Transverse colon (tissue), 4 donors: ENCODE results near the gene PCCA. TPM values are rescaled to one million over a fixed set of nuclear protein-coding genes. Genes with fewer than 3 reads are reported as not detected.

Experiments
- DNase-seq: peaks from one replicate; pipeline ENCODE4 v3.0.0-alpha.2; 2019
- H3K27ac ChIP-seq, 4 donors: fragments of 200-600 bp; sonication (generic); 2 replicates each; pipeline ENCODE4 v1.5.1; 2016 to 2018; ENCODE audit warnings: inconsistent platforms in 4 of 4
- H3K27me3 ChIP-seq: fragments of 200-600 bp; sonication (generic); 2 replicates; pipeline ENCODE4 v1.5.1; 2017; ENCODE audit warnings: inconsistent platforms
- H3K36me3 ChIP-seq, 4 donors: fragments of 200-600 bp; sonication (generic); 2 replicates each; pipeline ENCODE4 v1.5.1; 2017 to 2019; ENCODE audit warnings: inconsistent platforms in 4 of 4
- H3K4me1 ChIP-seq, 4 donors: fragments of 200-600 bp; sonication (generic); 2 replicates each; pipeline ENCODE4 v1.5.1; 2017 to 2020; ENCODE audit warnings: inconsistent platforms in 4 of 4
- H3K4me3 ChIP-seq, 4 donors: fragments of 200-600 bp; sonication (generic); 1 replicate in 1 of 4; 2 replicates in 3 of 4; pipeline versions ENCODE4 v1.5.1 to v1.6.1; 2017 to 2019; ENCODE audit warnings: inconsistent platforms in 4 of 4
- H3K9me3 ChIP-seq, 2 donors: fragments of 200-600 bp; sonication (generic); 2 replicates each; pipeline ENCODE4 v1.5.1; 2017 to 2019; ENCODE audit warnings: inconsistent platforms in 2 of 2
- EP300 ChIP-seq: sonication (generic); formaldehyde crosslinking; IDR thresholded peaks from one replicate; pipeline ENCODE4 v1.6.1; 2017; ENCODE audit warnings: antibody characterized with exemption, low read depth
- POLR2A ChIP-seq: fragments of 450-650 bp; IDR thresholded peaks from one replicate; pipeline ENCODE4 v1.6.1; 2016; ENCODE audit warnings: antibody characterized with exemption, mild to moderate bottlenecking, moderate library complexity
- POLR2AphosphoS5 ChIP-seq, 3 donors: sonication (generic); formaldehyde crosslinking; IDR thresholded peaks; one replicate each; pipeline ENCODE4 v1.6.1; 2016; ENCODE audit warnings: antibody characterized with exemption in 3 of 3
- WGBS, 2 donors: methylation state at CpG; one replicate each; pipeline ENCODE4 v1.1.5; 2018; ENCODE audit warnings: low coverage in 1 of 2; 5-methylcytosine and 5-hydroxymethylcytosine counted together
- in situ Hi-C, 4 donors: fragments of 200-750 bp; cut with MboI; loops; one replicate each; pipeline versions ENCODE4 v1.15.0 to v1.15.1; 2017; ENCODE audit warnings: low sequenced_read_pairs in 3 of 4, low pct_ligation_motif_present in 1 of 4, low pct_unique_long_range_greater_than_20kb in 1 of 4
- intact Hi-C: fragments of 100-400 bp; cut with DNase I; formaldehyde crosslinking; loops from one replicate; pipeline ENCODE4 v1.15.1; 2023; ENCODE audit warnings: low total_unique reads
- total RNA-seq, 4 donors: library from RNA; depleted of rRNA; stranded (reverse); fragments of >200 nt; gene quantifications; one replicate each; pipeline ENCODE4 v1.1.0, GENCODE V29; 2016
- TF ChIP-seq, protein P1 (sequence below), 5 experiments: fragments of 200-600 bp in 3 of 5; fragments of 450-650 bp in 2 of 5; sonication (generic) in 3 of 5; IDR thresholded peaks; 1 replicate in 2 of 5; 2 replicates in 3 of 5; pipeline ENCODE4 v1.5.1; 2016 to 2017; ENCODE audit warnings: antibody characterized with exemption in 5 of 5, inconsistent platforms in 3 of 5, mild to moderate bottlenecking in 2 of 5, moderate library complexity in 1 of 5

Gene PCCA
- total RNA-seq, 4 donors from 2014 or later, result 13.1 to 87.8 (median 74.6) TPM

DNA sequence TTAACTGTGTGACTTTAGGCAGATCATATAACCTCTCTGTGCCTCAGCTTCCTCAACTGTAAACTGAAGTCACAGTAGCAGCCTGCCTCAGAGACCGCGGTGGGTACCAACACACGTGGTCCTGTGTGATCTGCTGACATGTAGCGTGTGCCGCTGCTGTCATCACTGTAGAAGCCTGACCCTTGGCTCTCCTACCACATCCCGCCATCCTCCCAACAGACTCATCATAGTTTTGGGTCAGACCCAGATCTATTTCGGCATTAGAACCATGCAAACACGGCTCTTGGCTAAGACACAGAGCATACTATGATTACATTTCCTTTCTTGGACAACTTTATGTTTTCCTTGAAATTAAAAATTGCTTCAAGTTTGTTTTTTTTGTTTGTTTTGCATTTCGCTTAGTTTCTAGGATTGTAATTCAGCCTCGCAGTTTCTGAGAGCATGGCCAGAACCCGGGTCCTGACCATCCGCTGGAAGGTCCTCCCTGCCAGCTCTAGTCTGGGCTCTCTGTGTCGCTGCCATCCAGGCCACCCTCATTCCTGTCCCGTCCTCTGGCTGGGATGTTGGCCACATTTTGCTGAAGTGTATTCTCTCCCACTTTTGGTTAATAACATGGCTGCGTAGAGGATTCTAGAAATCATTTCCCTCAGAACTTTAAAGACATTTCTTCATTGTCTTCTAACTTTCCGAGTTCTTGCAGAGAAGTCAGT lies 446.7 kb downstream of the PCCA start:
- intact Hi-C loops, result no loop called here
- in situ Hi-C loops, result no loop called here
- Histone ChIP-seq H3K36me3 (peaks cover 0 to 5% (median 0%) of the 10 kb centered on the region in 4 donors), H3K4me3 (no peak overlapping the region), H3K9me3 (no peaks in the 10 kb centered on the region), H3K4me1 (no peaks in the 10 kb centered on the region), H3K27me3 (no peaks in the 10 kb centered on the region), H3K27ac (no peak overlapping the region)
- DNase-seq, result no peak
- TF ChIP-seq, protein P1, sequence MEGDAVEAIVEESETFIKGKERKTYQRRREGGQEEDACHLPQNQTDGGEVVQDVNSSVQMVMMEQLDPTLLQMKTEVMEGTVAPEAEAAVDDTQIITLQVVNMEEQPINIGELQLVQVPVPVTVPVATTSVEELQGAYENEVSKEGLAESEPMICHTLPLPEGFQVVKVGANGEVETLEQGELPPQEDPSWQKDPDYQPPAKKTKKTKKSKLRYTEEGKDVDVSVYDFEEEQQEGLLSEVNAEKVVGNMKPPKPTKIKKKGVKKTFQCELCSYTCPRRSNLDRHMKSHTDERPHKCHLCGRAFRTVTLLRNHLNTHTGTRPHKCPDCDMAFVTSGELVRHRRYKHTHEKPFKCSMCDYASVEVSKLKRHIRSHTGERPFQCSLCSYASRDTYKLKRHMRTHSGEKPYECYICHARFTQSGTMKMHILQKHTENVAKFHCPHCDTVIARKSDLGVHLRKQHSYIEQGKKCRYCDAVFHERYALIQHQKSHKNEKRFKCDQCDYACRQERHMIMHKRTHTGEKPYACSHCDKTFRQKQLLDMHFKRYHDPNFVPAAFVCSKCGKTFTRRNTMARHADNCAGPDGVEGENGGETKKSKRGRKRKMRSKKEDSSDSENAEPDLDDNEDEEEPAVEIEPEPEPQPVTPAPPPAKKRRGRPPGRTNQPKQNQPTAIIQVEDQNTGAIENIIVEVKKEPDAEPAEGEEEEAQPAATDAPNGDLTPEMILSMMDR (IDR thresholded peaks at IDR 0.05), result no peak
- 86 to 92% methylated on average over 16 of the region's 16 CpGs for WGBS, 2 donors

DNA sequence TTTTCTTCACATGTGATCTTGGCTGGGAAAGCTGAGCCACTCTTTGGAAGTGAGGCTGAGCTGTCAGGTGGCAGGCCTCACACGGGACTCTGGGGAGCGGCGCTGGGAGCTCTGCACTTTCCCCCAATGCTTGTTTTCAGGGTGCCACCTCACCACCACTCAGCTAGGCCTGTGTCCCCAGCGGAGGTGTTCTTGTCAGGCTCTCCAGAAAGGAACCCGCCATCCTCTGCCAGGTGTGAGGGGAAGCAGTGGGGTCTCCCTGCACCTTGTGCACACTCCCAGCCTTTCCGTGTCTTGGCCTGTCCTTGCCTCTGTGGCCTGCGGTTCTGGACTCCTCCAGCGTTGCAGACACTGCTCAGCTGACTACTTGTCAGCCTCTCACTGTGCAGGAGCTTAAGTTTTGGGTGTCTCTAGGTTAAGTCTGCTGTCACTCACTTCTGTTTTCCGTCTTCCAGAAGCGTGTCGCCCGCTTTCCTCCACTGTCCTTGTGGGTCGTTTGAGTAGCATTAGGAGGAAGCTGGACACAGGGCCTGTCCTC lies 447.8 kb downstream of the PCCA start:
- H3K4me3 ChIP-seq, result no peak overlapping the region
- no peaks in the 10 kb centered on the region for H3K27me3 ChIP-seq
- in situ Hi-C loops (no loop called here), intact Hi-C loops (no loop called here)
- H3K4me1 ChIP-seq, result no peaks in the 10 kb centered on the region
- H3K36me3 ChIP-seq, result no peaks in the 10 kb centered on the region
- H3K27ac ChIP-seq, result no peak overlapping the region
- TF ChIP-seq, protein P1 (IDR thresholded peaks at IDR 0.05), result no peak
- TF ChIP-seq EP300, result no peak
- TF ChIP-seq POLR2AphosphoS5 (IDR thresholded peaks at IDR 0.05), result no peak
- TF ChIP-seq POLR2A, result no peak
- DNase-seq, result no peak
- 91 to 97% methylated on average over 6 to 13 of the region's 13 CpGs for WGBS, 2 donors
- no peaks in the 10 kb centered on the region for H3K9me3 ChIP-seq

DNA sequence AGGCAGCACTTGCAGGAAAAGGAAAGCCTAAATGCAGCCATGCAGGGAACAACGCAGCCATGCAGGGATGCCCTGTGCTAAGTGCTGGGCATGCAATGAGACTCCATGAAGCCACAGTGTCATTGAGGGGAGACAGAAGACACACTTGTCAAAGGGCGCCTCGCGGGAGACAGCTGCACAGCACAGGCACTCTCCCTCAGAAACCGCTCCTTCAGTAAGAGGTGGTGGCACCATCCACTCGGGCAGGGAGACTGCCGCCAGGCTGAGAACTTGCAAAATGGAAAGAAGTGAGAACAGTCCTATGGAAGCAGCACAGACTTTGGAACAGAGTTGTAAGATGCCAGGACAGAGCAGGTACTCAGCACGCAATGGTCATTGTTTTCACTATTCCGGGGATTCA lies 448.6 kb downstream of the PCCA start:
- TF ChIP-seq EP300 (no peak), POLR2AphosphoS5 (IDR thresholded peaks at IDR 0.05) (no peak), POLR2A (no peak)
- TF ChIP-seq, protein P1 (IDR thresholded peaks at IDR 0.05), result no peak
- H3K36me3 ChIP-seq, result no peaks in the 10 kb centered on the region
- in situ Hi-C loops (no loop called here), intact Hi-C loops (no loop called here)
- H3K27ac ChIP-seq, result no peak overlapping the region
- WGBS, 2 donors, result 88 to 94% methylated on average over 5 to 9 of the region's 9 CpGs
- no peak overlapping the region for H3K4me3 ChIP-seq
- DNase-seq, result no peak
- no peaks in the 10 kb centered on the region for H3K27me3 ChIP-seq
- no peaks in the 10 kb centered on the region for H3K4me1 ChIP-seq
- H3K9me3 ChIP-seq, result no peaks in the 10 kb centered on the region

DNA sequence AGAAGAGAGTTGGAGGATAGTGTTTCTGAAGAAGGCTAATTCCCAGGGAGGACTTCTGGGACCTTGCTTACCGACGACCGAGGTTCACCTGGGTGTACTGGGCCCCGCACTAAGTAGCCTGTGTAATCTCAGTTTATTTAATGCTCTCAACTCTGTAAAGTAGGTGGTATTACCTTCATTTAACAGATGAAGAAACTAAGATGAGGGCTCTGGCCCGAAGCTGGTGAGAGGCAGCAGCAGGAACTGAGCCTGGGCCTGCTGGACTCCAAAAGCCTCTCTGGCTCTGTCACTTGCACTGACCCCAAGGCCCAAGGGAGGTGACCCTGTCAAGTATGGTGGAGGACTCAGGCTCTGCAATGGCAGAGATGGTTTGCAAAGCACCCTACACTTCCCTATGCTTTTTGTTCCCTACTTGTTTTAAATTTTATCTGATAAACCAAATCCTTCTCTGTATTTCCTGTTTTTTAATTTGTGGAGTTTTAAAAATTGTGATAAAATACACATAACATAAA lies 449.1 kb downstream of the PCCA start:
- intact Hi-C loops, result no loop called here
- Histone ChIP-seq H3K4me3 (no peak overlapping the region), H3K27ac (no peak overlapping the region), H3K4me1 (no peaks in the 10 kb centered on the region), H3K36me3 (no peaks in the 10 kb centered on the region), H3K9me3 (no peaks in the 10 kb centered on the region), H3K27me3 (no peaks in the 10 kb centered on the region)
- in situ Hi-C loops, result no loop called here
- no peak for TF ChIP-seq EP300
- 93% methylated on average over 5 of the region's 5 CpGs; no CpG with 5 or more reads in 1 of the 2 donors for WGBS, 2 donors
- DNase-seq, result no peak

DNA sequence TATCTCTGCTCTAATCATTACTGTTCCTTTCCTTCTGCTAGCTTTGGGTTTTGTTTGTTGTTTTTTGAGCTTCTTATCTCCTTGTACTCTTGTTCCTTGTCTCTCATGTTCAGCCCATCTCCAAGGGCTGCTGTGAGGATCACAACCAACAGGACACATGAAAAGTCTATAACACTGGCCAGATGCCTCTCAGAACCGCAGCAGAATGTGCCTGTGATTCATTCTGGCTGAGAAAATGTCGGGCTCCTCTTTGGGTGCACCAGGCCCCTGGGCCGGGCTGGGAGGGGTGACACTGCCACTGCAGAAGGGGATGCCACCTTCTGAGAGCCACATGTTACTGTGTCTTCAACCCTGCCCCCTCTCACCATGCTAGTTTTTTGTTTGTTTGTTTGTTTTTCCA lies 451.7 kb downstream of the PCCA start:
- H3K4me3 ChIP-seq, result no peak overlapping the region
- H3K4me1 ChIP-seq, result no peaks in the 10 kb centered on the region
- no peak for DNase-seq
- no peak overlapping the region for H3K27ac ChIP-seq
- in situ Hi-C loops, result no loop called here
- H3K36me3 ChIP-seq, result no peaks in the 10 kb centered on the region
- no peaks in the 10 kb centered on the region for H3K27me3 ChIP-seq
- WGBS, 2 donors, result 80 to 92% methylated on average over 3 of the region's 3 CpGs
- TF ChIP-seq EP300, result no peak
- TF ChIP-seq, protein P1 (IDR thresholded peaks at IDR 0.05), result no peak
- TF ChIP-seq POLR2AphosphoS5 (IDR thresholded peaks at IDR 0.05), result no peak
- H3K9me3 ChIP-seq, result no peaks in the 10 kb centered on the region
- intact Hi-C loops, result no loop called here
